HEK293 (cell line): ENCODE measurements around the gene SLC35E4.

Experiments
- CTCF ChIA-PET: fragments of 350-600 bp; formaldehyde crosslinking; extraction: SDS; loops from one replicate; lab custom pipeline; 2021; ENCODE audit warnings: antibody characterized with exemption; lab: Yijun Ruan, JAX
- POLR2A ChIA-PET: fragments of 300-600 bp; formaldehyde crosslinking; extraction: SDS; loops from one replicate; lab custom pipeline; 2020; ENCODE audit warnings: antibody characterized with exemption, inconsistent platforms; lab: Yijun Ruan, JAX
- H3K27ac ChIP-seq: fragments of 200-500 bp; sonication (Bioruptor generic); 2 replicates; pipeline ENCODE4 v1.5.1; 2014; ENCODE audit warnings: low read depth, low read length, control low read depth, inconsistent platforms; ENCODE audit errors: extremely low read depth
- H3K36me3 ChIP-seq, 2 experiments: fragments of 200-500 bp in 1 of 2; sonication (Bioruptor generic) in 1 of 2; 1 replicate in 1 of 2; 2 replicates in 1 of 2; pipeline ENCODE4 v1.5.1; 2014 to 2017; ENCODE audit warnings: inconsistent platforms in 2 of 2, low read length in 2 of 2; ENCODE audit not compliant: control insufficient read depth in 2 of 2, insufficient read depth in 1 of 2
- H3K4me1 ChIP-seq: fragments of 200-500 bp; sonication (Bioruptor generic); 2 replicates; pipeline ENCODE4 v1.5.1; 2014; ENCODE audit warnings: mild to moderate bottlenecking, low read length, inconsistent platforms; ENCODE audit not compliant: control insufficient read depth, insufficient read depth
- H3K4me3 ChIP-seq: 2 replicates; pipeline ENCODE4 v1.5.1; 2011; ENCODE audit warnings: low read depth, mild to moderate bottlenecking, control low read depth, low read length, moderate library complexity
- H3K9me3 ChIP-seq: fragments of 200-500 bp; sonication (Bioruptor generic); 2 replicates; pipeline ENCODE4 v1.5.1; 2014; ENCODE audit warnings: low read depth, low read length, inconsistent platforms; ENCODE audit not compliant: control insufficient read depth, insufficient read depth
- GLI2 ChIP-seq: fragments of 450-650 bp; formaldehyde crosslinking; IDR thresholded peaks from 2 replicates; pipeline ENCODE4; 2017; ENCODE audit warnings: missing biosample characterization, missing genetic modification characterization, low read depth, borderline replicate concordance
- GLIS1 ChIP-seq: fragments of 450-650 bp; formaldehyde crosslinking; IDR thresholded peaks from 2 replicates; pipeline ENCODE4 v1.5.1; 2016; ENCODE audit warnings: missing biosample characterization, missing genetic modification characterization
- HOXD13 ChIP-seq: sonication (generic); formaldehyde crosslinking; IDR thresholded peaks from 2 replicates; pipeline ENCODE4 v1.8.0; 2022; ENCODE audit warnings: missing genetic modification reagents, borderline replicate concordance
- MYNN ChIP-seq: fragments of 450-650 bp; formaldehyde crosslinking; IDR thresholded peaks from 2 replicates; pipeline ENCODE4 v1.5.1; 2016; ENCODE audit warnings: missing biosample characterization, missing genetic modification characterization, borderline replicate concordance
- PRDM1 ChIP-seq: fragments of 450-650 bp; formaldehyde crosslinking; IDR thresholded peaks from 2 replicates; pipeline ENCODE4; 2016; ENCODE audit warnings: missing biosample characterization, missing genetic modification characterization
- ZBTB11 ChIP-seq: fragments of 450-650 bp; formaldehyde crosslinking; conservative IDR thresholded peaks from 2 replicates; pipeline ENCODE4 v1.5.1; 2016; ENCODE audit warnings: low read depth, missing biosample characterization, missing genetic modification characterization
- ZBTB17 ChIP-seq: fragments of 450-650 bp; formaldehyde crosslinking; IDR thresholded peaks from 2 replicates; pipeline ENCODE4 v1.5.1; 2016; ENCODE audit warnings: missing biosample characterization, missing genetic modification characterization
- ZIC2 ChIP-seq: fragments of 450-650 bp; formaldehyde crosslinking; IDR thresholded peaks from 2 replicates; pipeline ENCODE4 v1.5.1; 2016; ENCODE audit warnings: missing biosample characterization, missing genetic modification characterization
- ZNF416 ChIP-seq: fragments of 450-650 bp; formaldehyde crosslinking; IDR thresholded peaks from 2 replicates; pipeline ENCODE4 v1.5.1; 2016; ENCODE audit warnings: missing biosample characterization, missing genetic modification characterization
- ZNF513 ChIP-seq: fragments of 450-650 bp; IDR thresholded peaks from 2 replicates; pipeline ENCODE4 v1.5.1; 2018; ENCODE audit warnings: missing biosample characterization, missing genetic modification characterization
- ZNF670 ChIP-seq: fragments of 450-650 bp; formaldehyde crosslinking; IDR thresholded peaks from 2 replicates; pipeline ENCODE4 v1.5.1; 2016; ENCODE audit warnings: missing biosample characterization, missing genetic modification characterization, low read depth
- TF ChIP-seq, protein P1 (sequence below): fragments of 450-650 bp; formaldehyde crosslinking; IDR thresholded peaks from 2 replicates; pipeline ENCODE4 v1.5.1; 2016; ENCODE audit warnings: missing biosample characterization, missing genetic modification characterization
- TF ChIP-seq, protein P2 (sequence below): fragments of 450-650 bp; formaldehyde crosslinking; IDR thresholded peaks from 2 replicates; pipeline ENCODE4 v1.5.1; 2017; ENCODE audit warnings: missing biosample characterization, missing genetic modification characterization
- TF ChIP-seq, protein P3 (sequence below): fragments of 450-650 bp; formaldehyde crosslinking; IDR thresholded peaks from 2 replicates; pipeline ENCODE4 v1.5.1; 2017; ENCODE audit warnings: missing biosample characterization, missing genetic modification characterization

SLC35E4 gene

GRCh38 chr22:30643055-30643875 lies 7.7 kb downstream of the SLC35E4 start:
- ChIA-PET POLR2A (no interaction called here), CTCF (interaction anchor here (5.0 kb wide), 1 partner anchor 9 kb away, joined by 36 read pairs; the partner anchor contains the start of gene SLC35E4)

GRCh38 chr22:30646518-30647160 lies 11.1 kb downstream of the SLC35E4 start:
- Histone ChIP-seq H3K4me1 (no peaks in the 10 kb centered on the region), H3K9me3 (no peaks in the 10 kb centered on the region), H3K4me3 (no peak overlapping the region), H3K27ac (no peak overlapping the region), H3K36me3 (no peaks in the 10 kb centered on the region)
- ChIA-PET CTCF (interaction anchor here (1.3 to 5.0 kb wide), 3 partner anchors 9 to 108 kb away, joined by 3 to 36 read pairs (median 4); partner anchors contain the start of gene SLC35E4), POLR2A (no interaction called here)
- TF ChIP-seq, protein P1, sequence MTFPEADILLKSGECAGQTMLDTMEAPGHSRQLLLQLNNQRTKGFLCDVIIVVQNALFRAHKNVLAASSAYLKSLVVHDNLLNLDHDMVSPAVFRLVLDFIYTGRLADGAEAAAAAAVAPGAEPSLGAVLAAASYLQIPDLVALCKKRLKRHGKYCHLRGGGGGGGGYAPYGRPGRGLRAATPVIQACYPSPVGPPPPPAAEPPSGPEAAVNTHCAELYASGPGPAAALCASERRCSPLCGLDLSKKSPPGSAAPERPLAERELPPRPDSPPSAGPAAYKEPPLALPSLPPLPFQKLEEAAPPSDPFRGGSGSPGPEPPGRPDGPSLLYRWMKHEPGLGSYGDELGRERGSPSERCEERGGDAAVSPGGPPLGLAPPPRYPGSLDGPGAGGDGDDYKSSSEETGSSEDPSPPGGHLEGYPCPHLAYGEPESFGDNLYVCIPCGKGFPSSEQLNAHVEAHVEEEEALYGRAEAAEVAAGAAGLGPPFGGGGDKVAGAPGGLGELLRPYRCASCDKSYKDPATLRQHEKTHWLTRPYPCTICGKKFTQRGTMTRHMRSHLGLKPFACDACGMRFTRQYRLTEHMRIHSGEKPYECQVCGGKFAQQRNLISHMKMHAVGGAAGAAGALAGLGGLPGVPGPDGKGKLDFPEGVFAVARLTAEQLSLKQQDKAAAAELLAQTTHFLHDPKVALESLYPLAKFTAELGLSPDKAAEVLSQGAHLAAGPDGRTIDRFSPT (tag by site-specific recombination), result 0 out of 2 replicates have a peak, but pooled peaks have one; percentile 48
- no peak for TF ChIP-seq ZNF670
- no peak for TF ChIP-seq GLI2

More at GRCh38 chr22:30643055-30643875, 7.7 kb downstream of the SLC35E4 start:
- no peaks in the 10 kb centered on the region for H3K36me3 ChIP-seq
- no peaks in the 10 kb centered on the region for H3K4me1 ChIP-seq
- H3K9me3 ChIP-seq, result no peaks in the 10 kb centered on the region
- no peak overlapping the region for H3K27ac ChIP-seq
- H3K4me3 ChIP-seq, result no peak overlapping the region
- TF ChIP-seq ZBTB17 (tag by site-specific recombination) (peak; percentile 78), ZIC2 (tag by site-specific recombination) (no peak), MYNN (tag by site-specific recombination) (no peak)

- H3K27ac ChIP-seq, result no peak overlapping the region
- no peaks in the 10 kb centered on the region for H3K4me1 ChIP-seq
- TF ChIP-seq GLIS1, result peak; percentile 95
- TF ChIP-seq ZIC2 (tag by site-specific recombination), result peak; percentile 26; the same call in 1 of the 2 replicates
- no peak for TF ChIP-seq HOXD13 (CRISPR knock-in tag)
- peak; percentile 46; the same call in 1 of the 2 replicates for TF ChIP-seq ZNF513 (tag by site-specific recombination)
- TF ChIP-seq, all 188 proteins: peak for 3
- Histone ChIP-seq H3K9me3 (no peaks in the 10 kb centered on the region), H3K4me3 (no peak overlapping the region), H3K36me3 (no peaks in the 10 kb centered on the region)
- POLR2A ChIA-PET, result no interaction called here
- CTCF ChIA-PET, result interaction anchor here (1.1 to 1.3 kb wide), 2 partner anchors 9 to 13 kb away, joined by 3 to 5 read pairs; no protein-coding TSS in a partner anchor
These were observed 12.0 kb downstream of the SLC35E4 start for GRCh38 chr22:30647536-30647935.

DNA sequence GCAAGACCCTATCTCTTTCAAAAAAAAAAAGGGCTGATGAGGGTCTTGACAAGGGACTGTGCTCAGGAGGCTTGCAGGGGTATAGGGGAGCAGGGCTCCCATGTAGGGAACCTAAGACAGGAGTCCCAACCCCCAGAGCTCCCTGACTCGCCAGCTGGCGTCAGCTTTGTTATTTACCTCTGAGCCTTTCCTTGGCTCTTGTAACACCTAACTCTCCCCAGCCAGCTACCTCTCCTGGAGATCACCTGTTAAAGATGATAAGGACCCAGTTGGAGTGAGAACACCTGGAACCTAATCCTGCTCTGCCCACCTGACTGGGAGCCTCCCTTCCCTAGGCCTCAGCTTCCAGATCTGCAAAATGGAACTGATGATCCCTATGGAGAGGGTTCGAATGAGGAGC lies 13.2 kb downstream of the SLC35E4 start:
- Histone ChIP-seq H3K36me3 (no peaks in the 10 kb centered on the region), H3K27ac (no peak overlapping the region), H3K4me1 (no peaks in the 10 kb centered on the region), H3K9me3 (no peaks in the 10 kb centered on the region), H3K4me3 (no peak overlapping the region)
- ChIA-PET CTCF (interaction anchor here (0.6 to 2.6 kb wide), 3 partner anchors 14 to 157 kb away, joined by 3 to 9 read pairs (median 3); partner anchors contain the start of gene SLC35E4), POLR2A (interaction anchor here (0.6 kb wide), 1 partner anchor 11 kb away, joined by 3 read pairs; no protein-coding TSS in a partner anchor)
- TF ChIP-seq ZBTB11 (no peak), ZNF416 (tag by site-specific recombination) (no peak), PRDM1 (tag by site-specific recombination) (no peak)
- TF ChIP-seq, protein P2, sequence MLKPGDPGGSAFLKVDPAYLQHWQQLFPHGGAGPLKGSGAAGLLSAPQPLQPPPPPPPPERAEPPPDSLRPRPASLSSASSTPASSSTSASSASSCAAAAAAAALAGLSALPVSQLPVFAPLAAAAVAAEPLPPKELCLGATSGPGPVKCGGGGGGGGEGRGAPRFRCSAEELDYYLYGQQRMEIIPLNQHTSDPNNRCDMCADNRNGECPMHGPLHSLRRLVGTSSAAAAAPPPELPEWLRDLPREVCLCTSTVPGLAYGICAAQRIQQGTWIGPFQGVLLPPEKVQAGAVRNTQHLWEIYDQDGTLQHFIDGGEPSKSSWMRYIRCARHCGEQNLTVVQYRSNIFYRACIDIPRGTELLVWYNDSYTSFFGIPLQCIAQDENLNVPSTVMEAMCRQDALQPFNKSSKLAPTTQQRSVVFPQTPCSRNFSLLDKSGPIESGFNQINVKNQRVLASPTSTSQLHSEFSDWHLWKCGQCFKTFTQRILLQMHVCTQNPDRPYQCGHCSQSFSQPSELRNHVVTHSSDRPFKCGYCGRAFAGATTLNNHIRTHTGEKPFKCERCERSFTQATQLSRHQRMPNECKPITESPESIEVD (tag by site-specific recombination), result no peak
- TF ChIP-seq, protein P3, sequence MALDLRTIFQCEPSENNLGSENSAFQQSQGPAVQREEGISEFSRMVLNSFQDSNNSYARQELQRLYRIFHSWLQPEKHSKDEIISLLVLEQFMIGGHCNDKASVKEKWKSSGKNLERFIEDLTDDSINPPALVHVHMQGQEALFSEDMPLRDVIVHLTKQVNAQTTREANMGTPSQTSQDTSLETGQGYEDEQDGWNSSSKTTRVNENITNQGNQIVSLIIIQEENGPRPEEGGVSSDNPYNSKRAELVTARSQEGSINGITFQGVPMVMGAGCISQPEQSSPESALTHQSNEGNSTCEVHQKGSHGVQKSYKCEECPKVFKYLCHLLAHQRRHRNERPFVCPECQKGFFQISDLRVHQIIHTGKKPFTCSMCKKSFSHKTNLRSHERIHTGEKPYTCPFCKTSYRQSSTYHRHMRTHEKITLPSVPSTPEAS (tag by site-specific recombination), result no peak
